Measurements from ENCODE around the gene UGT1A8. TPM values are rescaled to one million over a fixed set of nuclear protein-coding genes. Genes with fewer than 3 reads are reported as not detected.
A peak's percentile ranks its signal among the peaks of the same experiment; 100 is the strongest.

The UGT1A8 gene
- polyA plus RNA-seq, 1 of the 3 experiments (the other 2 are of a cell fraction), result not detected

DNA sequence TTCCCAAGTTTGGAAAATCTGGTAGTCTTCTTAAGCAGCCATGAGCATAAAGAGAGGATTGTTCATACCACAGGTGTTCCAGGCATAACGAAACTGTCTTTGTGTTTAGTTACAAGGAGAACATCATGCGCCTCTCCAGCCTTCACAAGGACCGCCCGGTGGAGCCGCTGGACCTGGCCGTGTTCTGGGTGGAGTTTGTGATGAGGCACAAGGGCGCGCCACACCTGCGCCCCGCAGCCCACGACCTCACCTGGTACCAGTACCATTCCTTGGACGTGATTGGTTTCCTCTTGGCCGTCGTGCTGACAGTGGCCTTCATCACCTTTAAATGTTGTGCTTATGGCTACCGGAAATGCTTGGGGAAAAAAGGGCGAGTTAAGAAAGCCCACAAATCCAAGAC lies 154.7 kb downstream of the UGT1A8 start:
- Histone ChIP-seq H3K4me1 (ENCODE audit: control insufficient read depth in 1 of 2, insufficient read depth in 2 of 2, low read depth in 1 of 2, low read length in 1 of 2) (no peaks in the 10 kb centered on the region), H3K9me2 (no peaks in the 10 kb centered on the region), H2AFZ (ENCODE audit: low read depth) (no peak overlapping the region), H3K27ac (ENCODE audit: low read depth in 2 of 2, low read length in 1 of 2) (no peak overlapping the region), H3K9ac (no peak overlapping the region), H3K4me3 (ENCODE audit: low read depth in 2 of 2, low read length in 1 of 2) (no peak overlapping the region), H3K4me2 (no peak overlapping the region), H3K27me3 (ENCODE audit: insufficient read depth) (no peaks in the 10 kb centered on the region; the same call in 1 of the 2 replicates), H3K36me3 (replicated peaks in 1 of 2; ENCODE audit: control insufficient read depth in 1 of 2, insufficient read depth in 2 of 2, low read length in 1 of 2) (no peaks in the 10 kb centered on the region), H3F3A (replicated peaks; ENCODE audit: insufficient read depth) (no peaks in the 10 kb centered on the region), H4K20me1 (ENCODE audit: insufficient read depth) (no peaks in the 10 kb centered on the region), H3K79me2 (ENCODE audit: insufficient read depth) (no peaks in the 10 kb centered on the region), H3K9me3 (no peaks in the 10 kb centered on the region)
- 75% methylated on average over 16 of the region's 16 CpGs for WGBS (ENCODE audit: low lambda C conversion rate)
- CTCF ChIA-PET, result no interaction called here
- TF ChIP-seq MEF2A (IDR thresholded peaks at IDR 0.05; ENCODE audit: borderline replicate concordance, low read depth) (no peak), NRF1 (IDR thresholded peaks at IDR 0.05; ENCODE audit: low read depth, low read length) (no peak), SIN3A (IDR thresholded peaks at IDR 0.05; ENCODE audit: borderline replicate concordance, low read depth, low read length) (no peak), MXI1 (IDR thresholded peaks at IDR 0.05; ENCODE audit: low read depth, low read length) (no peak), FOXJ3 (CRISPR knock-in tag; IDR thresholded peaks at IDR 0.05) (no peak)
- DNase-seq, result no peak
- POLR2A ChIA-PET, result no interaction called here

DNA sequence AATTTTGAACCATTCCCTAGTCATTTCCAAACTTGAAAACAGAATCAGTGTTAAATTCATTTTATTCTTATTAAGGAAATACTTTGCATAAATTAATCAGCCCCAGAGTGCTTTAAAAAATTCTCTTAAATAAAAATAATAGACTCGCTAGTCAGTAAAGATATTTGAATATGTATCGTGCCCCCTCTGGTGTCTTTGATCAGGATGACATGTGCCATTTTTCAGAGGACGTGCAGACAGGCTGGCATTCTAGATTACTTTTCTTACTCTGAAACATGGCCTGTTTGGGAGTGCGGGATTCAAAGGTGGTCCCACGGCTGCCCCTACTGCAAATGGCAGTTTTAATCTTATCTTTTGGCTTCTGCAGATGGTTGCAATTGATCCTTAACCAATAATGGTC lies 155.2 kb downstream of the UGT1A8 start:
- H3K9me3 ChIP-seq, result no peaks in the 10 kb centered on the region
- H3K4me1 ChIP-seq (ENCODE audit: control insufficient read depth in 1 of 2, insufficient read depth in 2 of 2, low read depth in 1 of 2, low read length in 1 of 2), result no peaks in the 10 kb centered on the region
- no peaks in the 10 kb centered on the region; the same call in 1 of the 2 replicates for H3K27me3 ChIP-seq (ENCODE audit: insufficient read depth)
- no peak overlapping the region for H2AFZ ChIP-seq (ENCODE audit: low read depth)
- H3K9ac ChIP-seq, result no peak overlapping the region
- no peaks in the 10 kb centered on the region for H3K79me2 ChIP-seq (ENCODE audit: insufficient read depth)
- no peak overlapping the region for H3K4me3 ChIP-seq (ENCODE audit: low read depth in 2 of 2, low read length in 1 of 2)
- no peaks in the 10 kb centered on the region for H3F3A ChIP-seq (replicated peaks; ENCODE audit: insufficient read depth)
- DNase-seq, result peak; percentile 32
- 51% methylated on average over 5 of the region's 5 CpGs for WGBS (ENCODE audit: low lambda C conversion rate)
- no peaks in the 10 kb centered on the region for H3K9me2 ChIP-seq
- no peak overlapping the region for H3K27ac ChIP-seq (ENCODE audit: low read depth in 2 of 2, low read length in 1 of 2)
- H3K36me3 ChIP-seq (replicated peaks in 1 of 2; ENCODE audit: control insufficient read depth in 1 of 2, insufficient read depth in 2 of 2, low read length in 1 of 2), result no peaks in the 10 kb centered on the region
- ChIA-PET CTCF (no interaction called here), POLR2A (no interaction called here)
- no peak overlapping the region for H3K4me2 ChIP-seq
- TF ChIP-seq RAD21 (IDR thresholded peaks at IDR 0.05; ENCODE audit: low read length), result peak; percentile 33
- TF ChIP-seq ZBTB33 (IDR thresholded peaks at IDR 0.05; ENCODE audit: borderline replicate concordance, low read depth), result no peak
- TF ChIP-seq, protein P1, sequence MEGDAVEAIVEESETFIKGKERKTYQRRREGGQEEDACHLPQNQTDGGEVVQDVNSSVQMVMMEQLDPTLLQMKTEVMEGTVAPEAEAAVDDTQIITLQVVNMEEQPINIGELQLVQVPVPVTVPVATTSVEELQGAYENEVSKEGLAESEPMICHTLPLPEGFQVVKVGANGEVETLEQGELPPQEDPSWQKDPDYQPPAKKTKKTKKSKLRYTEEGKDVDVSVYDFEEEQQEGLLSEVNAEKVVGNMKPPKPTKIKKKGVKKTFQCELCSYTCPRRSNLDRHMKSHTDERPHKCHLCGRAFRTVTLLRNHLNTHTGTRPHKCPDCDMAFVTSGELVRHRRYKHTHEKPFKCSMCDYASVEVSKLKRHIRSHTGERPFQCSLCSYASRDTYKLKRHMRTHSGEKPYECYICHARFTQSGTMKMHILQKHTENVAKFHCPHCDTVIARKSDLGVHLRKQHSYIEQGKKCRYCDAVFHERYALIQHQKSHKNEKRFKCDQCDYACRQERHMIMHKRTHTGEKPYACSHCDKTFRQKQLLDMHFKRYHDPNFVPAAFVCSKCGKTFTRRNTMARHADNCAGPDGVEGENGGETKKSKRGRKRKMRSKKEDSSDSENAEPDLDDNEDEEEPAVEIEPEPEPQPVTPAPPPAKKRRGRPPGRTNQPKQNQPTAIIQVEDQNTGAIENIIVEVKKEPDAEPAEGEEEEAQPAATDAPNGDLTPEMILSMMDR (IDR thresholded peaks at IDR 0.05), result peak; percentile 29; the same call in 1 of the 2 replicates
- H4K20me1 ChIP-seq (ENCODE audit: insufficient read depth), result no peaks in the 10 kb centered on the region

DNA sequence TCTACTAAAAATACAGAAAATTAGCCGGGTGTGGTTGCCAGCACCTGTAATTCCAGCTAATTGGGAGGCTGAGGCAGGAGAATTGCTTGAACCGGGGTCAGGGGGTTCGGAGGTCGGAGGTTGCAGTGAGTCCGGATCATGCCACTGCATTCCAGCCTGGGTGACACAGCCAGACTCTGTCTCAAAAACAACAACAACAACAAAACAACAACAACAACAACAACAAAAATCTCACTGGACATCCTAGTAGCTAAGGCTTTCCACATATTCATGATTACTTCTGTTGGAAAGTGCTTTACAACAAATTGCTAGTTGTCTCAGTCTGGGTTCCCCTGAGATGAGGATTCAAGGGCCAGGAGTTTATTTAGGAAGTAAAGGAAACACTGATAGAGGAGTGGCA lies 156.4 kb downstream of the UGT1A8 start:
- Histone ChIP-seq H2AFZ (ENCODE audit: low read depth) (no peak overlapping the region), H3K4me3 (ENCODE audit: low read depth in 2 of 2, low read length in 1 of 2) (no peak overlapping the region), H3K27me3 (ENCODE audit: insufficient read depth) (no peaks in the 10 kb centered on the region; the same call in 1 of the 2 replicates), H3K9me2 (no peaks in the 10 kb centered on the region), H3K79me2 (ENCODE audit: insufficient read depth) (no peaks in the 10 kb centered on the region), H3K9me3 (no peaks in the 10 kb centered on the region), H3K27ac (ENCODE audit: low read depth in 2 of 2, low read length in 1 of 2) (no peak overlapping the region), H3K4me2 (no peak overlapping the region), H4K20me1 (ENCODE audit: insufficient read depth) (no peaks in the 10 kb centered on the region), H3F3A (replicated peaks; ENCODE audit: insufficient read depth) (no peaks in the 10 kb centered on the region), H3K4me1 (ENCODE audit: control insufficient read depth in 1 of 2, insufficient read depth in 2 of 2, low read depth in 1 of 2, low read length in 1 of 2) (no peaks in the 10 kb centered on the region), H3K36me3 (replicated peaks in 1 of 2; ENCODE audit: control insufficient read depth in 1 of 2, insufficient read depth in 2 of 2, low read length in 1 of 2) (no peaks in the 10 kb centered on the region), H3K9ac (no peak overlapping the region)
- POLR2A ChIA-PET, result no interaction called here
- CTCF ChIA-PET, result no interaction called here
- 78% methylated on average over 5 of the region's 5 CpGs for WGBS (ENCODE audit: low lambda C conversion rate)
- no peak for DNase-seq
- TF ChIP-seq PBX3 (IDR thresholded peaks at IDR 0.05) (no peak), SIN3A (IDR thresholded peaks at IDR 0.05; ENCODE audit: borderline replicate concordance, low read depth, low read length) (no peak), SMC3 (IDR thresholded peaks at IDR 0.05; ENCODE audit: low read depth, low read length) (no peak), MXI1 (IDR thresholded peaks at IDR 0.05; ENCODE audit: low read depth, low read length) (no peak), FOSL2 (IDR thresholded peaks at IDR 0.05; ENCODE audit: borderline replicate concordance, low read depth) (no peak), ZBTB33 (IDR thresholded peaks at IDR 0.05; ENCODE audit: borderline replicate concordance, low read depth) (no peak)
- TF ChIP-seq, protein P2, sequence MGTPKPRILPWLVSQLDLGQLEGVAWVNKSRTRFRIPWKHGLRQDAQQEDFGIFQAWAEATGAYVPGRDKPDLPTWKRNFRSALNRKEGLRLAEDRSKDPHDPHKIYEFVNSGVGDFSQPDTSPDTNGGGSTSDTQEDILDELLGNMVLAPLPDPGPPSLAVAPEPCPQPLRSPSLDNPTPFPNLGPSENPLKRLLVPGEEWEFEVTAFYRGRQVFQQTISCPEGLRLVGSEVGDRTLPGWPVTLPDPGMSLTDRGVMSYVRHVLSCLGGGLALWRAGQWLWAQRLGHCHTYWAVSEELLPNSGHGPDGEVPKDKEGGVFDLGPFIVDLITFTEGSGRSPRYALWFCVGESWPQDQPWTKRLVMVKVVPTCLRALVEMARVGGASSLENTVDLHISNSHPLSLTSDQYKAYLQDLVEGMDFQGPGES (IDR thresholded peaks at IDR 0.05; ENCODE audit: low read depth, low read length), result no peak

Data from SK-N-SH (cell line).